Vagina (tissue), 2 donors: ENCODE results near the gene TOP3B.

ENCODE experiments used
- CTCF ChIP-seq, 3 experiments: fragments of 450-650 bp in 2 of 3; fragments of 200-600 bp in 1 of 3; sonication (generic) in 1 of 3; IDR thresholded peaks; one replicate each; pipeline ENCODE4 v1.5.1; 2017 to 2019; ENCODE audit warnings: antibody characterized with exemption in 3 of 3, mild to moderate bottlenecking in 2 of 3, moderate library complexity in 2 of 3
- POLR2A ChIP-seq, 2 donors: fragments of 450-650 bp; IDR thresholded peaks; one replicate each; pipeline ENCODE4 v1.6.1; 2017; ENCODE audit warnings: antibody characterized with exemption in 2 of 2, mild to moderate bottlenecking in 2 of 2, moderate library complexity in 2 of 2
- POLR2AphosphoS5 ChIP-seq, 2 donors: sonication (generic); formaldehyde crosslinking; IDR thresholded peaks; one replicate each; pipeline ENCODE4 v1.9.0; 2017; ENCODE audit warnings: antibody characterized with exemption in 2 of 2, mild to moderate bottlenecking in 2 of 2, low read depth in 1 of 2; ENCODE audit not compliant: insufficient read depth in 1 of 2

- TF ChIP-seq POLR2AphosphoS5 (IDR thresholded peaks at IDR 0.05; ENCODE audit: insufficient read depth in 1 of 2, low read depth in 1 of 2) (no peak), CTCF (IDR thresholded peaks at IDR 0.05) (no peak), POLR2A (IDR thresholded peaks at IDR 0.05) (no peak)
Observed at GRCh38 chr22:21926728-21927127, 55.9 kb downstream of the TOP3B start.
